NCI-H345 treated with DMSO at 0.1 percent for 48 hours (cell line): ENCODE results near the gene PPP6C.
"Not testable (repeated sequence)": the region's sequence is repeated elsewhere in the genome, so short reads cannot be mapped to it uniquely, and the experiment has no call there.

Experiments used
- DNase-seq: peaks from one replicate; lab custom pipeline; 2025; ENCODE audit not compliant: unreplicated experiment; lab: John Stamatoyannopoulos, UW

Gene PPP6C

GRCh38 chr9:125183054-125183453 is 6.5 kb downstream of the PPP6C start:
- no peak for DNase-seq

- DNase-seq: not testable (repeated sequence)
Measured at GRCh38 chr9:125181756-125182155, 7.8 kb downstream of the PPP6C start.

GRCh38 chr9:125180876-125181275 is 8.7 kb downstream of the PPP6C start:
- no peak for DNase-seq

- not testable (repeated sequence) for DNase-seq
Measured at GRCh38 chr9:125179776-125180175, 9.8 kb downstream of the PPP6C start.

GRCh38 chr9:125177888-125178287 is 11.7 kb downstream of the PPP6C start:
- DNase-seq: no peak

DNA sequence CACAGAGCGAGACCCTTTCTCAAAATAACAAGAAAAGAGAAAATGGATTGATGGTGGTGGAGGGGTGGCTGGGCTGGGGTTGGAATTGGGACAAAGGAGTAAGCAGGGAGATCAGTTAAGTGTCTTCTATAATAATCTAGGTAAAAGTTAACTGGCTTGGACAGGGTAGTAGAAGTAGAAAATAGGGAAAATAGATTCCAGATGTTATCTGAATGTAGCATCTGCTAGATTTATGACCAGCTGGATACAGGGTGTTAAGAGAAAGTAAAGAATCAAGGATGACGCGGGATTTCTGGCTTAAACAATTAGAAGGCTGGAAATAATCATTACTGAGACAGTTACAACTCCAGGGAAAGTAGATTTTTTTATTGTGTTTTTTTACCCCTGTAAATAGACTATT is 13.0 kb downstream of the PPP6C start:
- no peak for DNase-seq

DNA sequence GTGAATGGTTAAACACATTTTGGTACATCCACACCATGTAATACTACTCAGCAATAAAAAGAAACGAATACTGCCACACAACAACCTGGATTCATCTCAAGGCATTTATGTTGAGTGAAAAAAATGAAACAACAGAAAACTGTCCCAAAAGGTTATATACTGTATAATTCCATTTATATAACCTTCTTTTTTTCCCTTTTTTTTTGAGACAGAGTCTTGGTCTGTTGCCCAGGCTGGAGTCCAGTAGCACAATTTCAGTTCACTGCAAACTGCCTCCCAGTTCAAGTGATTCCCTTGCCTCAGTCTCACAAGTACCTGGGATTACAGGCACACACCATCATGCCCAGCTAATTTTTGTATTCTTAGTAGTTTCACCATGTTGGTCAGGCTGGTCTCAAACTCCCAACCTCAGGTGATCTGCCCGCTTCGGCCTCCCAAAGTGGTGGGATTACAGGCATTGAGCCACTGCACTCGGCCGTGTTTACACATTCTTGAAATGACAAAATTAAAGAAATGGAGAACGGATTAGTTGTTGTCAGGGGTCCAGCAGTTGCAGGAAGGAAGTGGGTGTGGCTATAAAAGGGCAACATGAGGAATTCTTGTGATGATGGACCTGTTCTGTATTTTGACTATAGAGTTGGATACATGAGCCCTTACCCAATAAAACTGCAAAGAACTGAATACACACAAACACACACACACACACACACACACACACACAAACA is 17.4 kb downstream of the PPP6C start:
- DNase-seq: no peak

DNA sequence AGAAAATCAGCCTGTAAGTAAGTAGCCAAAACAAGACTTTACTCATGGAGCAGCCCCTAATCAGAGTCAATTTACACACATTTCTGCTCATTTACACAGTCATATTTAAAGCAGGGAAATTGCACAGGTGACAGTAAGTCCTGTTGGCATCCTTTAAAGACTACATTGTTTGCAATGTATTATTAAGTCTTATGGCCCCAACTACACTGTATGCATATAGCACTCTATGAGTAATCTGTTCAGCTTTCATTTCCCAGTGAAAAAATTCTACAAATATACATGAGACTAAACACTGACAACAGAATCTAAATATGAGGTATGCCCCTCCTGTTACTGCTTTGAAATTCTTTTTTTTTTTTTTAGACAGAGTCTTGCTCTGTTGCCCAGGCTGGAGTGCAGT is 19.7 kb downstream of the PPP6C start:
- DNase-seq: no peak

- DNase-seq: no peak
Measured at GRCh38 chr9:125166762-125167161, 22.8 kb downstream of the PPP6C start.

- not testable (repeated sequence) for DNase-seq
Measured at GRCh38 chr9:125162891-125163290, 26.7 kb downstream of the PPP6C start.

GRCh38 chr9:125161284-125161918 is 28.2 kb downstream of the PPP6C start:
- DNase-seq: no peak

DNA sequence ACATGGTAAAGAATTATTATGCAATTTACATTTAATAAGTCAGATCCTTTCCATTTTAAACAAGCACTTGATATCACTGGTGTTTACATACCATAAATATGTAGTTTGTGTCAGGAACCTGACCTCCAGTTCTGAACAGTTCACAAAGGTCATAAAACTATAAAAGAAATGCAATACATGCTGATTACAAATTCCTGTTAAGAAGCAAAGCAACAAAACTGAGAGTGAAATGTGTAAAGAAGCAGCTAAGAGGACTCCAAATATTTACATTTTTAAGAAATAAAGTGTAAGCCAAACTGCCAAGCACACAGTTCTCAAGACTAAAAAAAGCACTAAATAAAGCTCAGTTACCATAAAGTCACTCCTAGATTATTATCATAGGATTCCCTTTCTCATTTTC is 28.9 kb downstream of the PPP6C start:
- DNase-seq: no peak

- no peak for DNase-seq
Measured at GRCh38 chr9:125156551-125156950, 33.1 kb downstream of the PPP6C start.

DNA sequence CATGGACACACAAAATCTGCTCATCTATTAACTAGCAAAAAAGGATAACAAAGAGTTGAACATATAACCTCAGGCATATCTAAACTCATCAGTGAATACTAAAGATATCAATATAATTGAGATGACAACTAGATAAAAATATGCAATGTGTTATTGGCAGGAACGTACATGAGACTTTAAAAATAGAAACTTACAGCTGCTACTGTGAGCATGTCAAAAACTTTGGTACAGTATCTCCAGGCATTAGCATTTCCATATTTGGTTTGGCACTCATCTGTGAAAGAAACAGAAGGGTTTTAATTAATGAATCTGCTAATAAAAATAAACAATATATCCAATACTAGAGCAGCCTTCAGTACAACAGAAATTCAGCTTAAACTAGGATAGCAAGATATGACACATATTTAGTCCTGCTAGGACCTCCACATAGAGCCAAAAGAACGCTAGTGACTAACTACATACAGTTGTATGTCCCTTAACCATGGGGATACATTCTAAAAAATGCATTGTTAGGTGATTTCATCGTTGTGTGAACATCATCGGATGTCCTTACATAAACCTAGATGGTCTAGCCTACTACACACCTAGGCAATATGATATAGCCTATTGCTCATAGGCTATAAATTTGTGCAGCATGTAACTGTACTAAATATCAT is 35.8 kb downstream of the PPP6C start:
- DNase-seq: no peak

DNA sequence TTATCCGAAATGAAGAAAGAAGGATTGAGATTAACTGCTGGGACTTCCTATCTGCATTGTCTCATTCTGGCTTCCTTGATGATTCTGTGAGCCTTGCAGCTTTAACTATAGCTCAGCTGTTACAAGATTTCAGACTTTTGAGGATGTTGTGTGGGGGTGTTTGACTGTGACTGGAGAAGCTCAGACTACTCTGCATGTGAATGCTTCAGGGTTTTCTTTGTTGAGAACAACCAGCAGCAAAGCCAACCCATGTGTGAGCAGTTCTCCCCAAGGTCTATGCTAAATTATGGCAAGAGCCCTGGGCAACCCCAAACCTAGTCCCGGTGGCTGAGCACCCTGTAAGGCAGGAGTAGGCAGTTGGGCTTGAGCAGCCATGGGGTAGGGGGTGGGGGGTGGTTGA is 37.9 kb downstream of the PPP6C start:
- DNase-seq: no peak

- no peak for DNase-seq
Measured at GRCh38 chr9:125150349-125151245, 39.0 kb downstream of the PPP6C start.

- no peak for DNase-seq
Measured at GRCh38 chr9:125147401-125147951, 42.1 kb downstream of the PPP6C start.

GRCh38 chr9:125146247-125146646 is 43.4 kb downstream of the PPP6C start:
- DNase-seq: no peak

DNA sequence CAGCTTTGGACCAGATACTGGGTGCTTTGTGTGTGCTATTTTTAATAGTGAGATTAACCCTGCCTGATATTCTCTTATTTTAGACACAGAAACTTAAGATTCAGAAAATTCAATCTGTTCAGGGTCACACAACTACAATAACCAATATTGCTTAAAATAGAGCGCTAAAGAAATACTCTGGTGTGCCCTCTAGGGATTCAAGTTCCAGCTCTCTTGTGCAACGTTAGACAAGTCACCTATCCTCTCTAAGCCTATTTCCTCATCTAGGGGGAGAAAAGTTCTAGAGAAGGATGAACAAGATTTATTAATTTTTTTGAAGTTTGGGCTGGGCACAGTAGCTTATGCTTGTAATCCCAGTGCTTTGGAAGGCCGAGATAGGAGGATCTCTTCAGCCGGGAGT is 44.2 kb downstream of the PPP6C start:
- no peak for DNase-seq

GRCh38 chr9:125143377-125144090 is 46.1 kb downstream of the PPP6C start, which contains the start of gene SCAI:
Gene SCAI (minus strand): TSS chr9:125143528. CDS start chr9:125143437, 91 bp downstream.
- peak; percentile 99 for DNase-seq
